Measurements from ENCODE around the gene PRKAA1. TPM values are rescaled to one million over a fixed set of nuclear protein-coding genes. Genes with fewer than 3 reads are reported as not detected.

PRKAA1 gene
- total RNA-seq, 1 experiment from 2014 or later: 28.8 TPM

DNA sequence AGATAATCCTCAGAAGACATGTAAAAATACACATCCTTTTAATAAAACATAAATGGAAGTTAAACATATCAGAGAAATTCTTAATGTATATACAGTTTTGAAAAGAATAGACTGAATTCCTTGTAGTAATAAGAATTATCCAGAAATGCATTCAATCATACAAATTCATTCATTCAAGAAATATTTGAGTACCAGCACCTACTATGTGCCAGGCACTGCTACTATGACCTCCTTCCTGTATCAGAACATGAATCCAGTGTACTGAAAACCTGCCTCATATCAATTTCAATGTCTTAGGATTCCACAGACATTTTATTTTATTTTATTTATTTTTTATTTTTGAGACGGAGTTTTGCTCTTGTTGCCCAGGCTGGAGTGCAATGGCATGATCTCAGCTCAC, 13.3 kb downstream of the PRKAA1 start:
- no peak overlapping the region for H3K27ac Mint-ChIP-seq
- no peaks in the 10 kb centered on the region for H3K23me2 ChIP-seq (ENCODE audit: insufficient read length, low read depth, low read length, poor library complexity, severe bottlenecking)
- no peak overlapping the region for H2AK5ac ChIP-seq (ENCODE audit: insufficient read length, low read length)
- H3K14ac ChIP-seq (ENCODE audit: insufficient read depth, low read length): no peak overlapping the region
- H2BK5ac ChIP-seq (ENCODE audit: insufficient read length, low read length): no peak overlapping the region
- H3T11ph ChIP-seq (ENCODE audit: low read length): no peak overlapping the region
- no peaks in the 10 kb centered on the region; a peak in 1 of 4 replicates for H3K4me1 Mint-ChIP-seq
- peaks cover 41% of the 10 kb centered on the region; the same call in 1 of the 2 replicates for H3K79me2 ChIP-seq (ENCODE audit: insufficient read depth, low read length)
- H3K4me3 Mint-ChIP-seq: no peak overlapping the region
- H3K9me3 Mint-ChIP-seq: peaks cover 3 to 6% of the 10 kb centered on the region in 2 experiments; a peak in 4 of 5 replicates
- H3K9ac ChIP-seq (ENCODE audit: extremely low read depth, insufficient read length, low read length): no peak overlapping the region
- no peak overlapping the region for H3K27ac ChIP-seq (ENCODE audit: insufficient read length, low read depth, low read length)
- no peak overlapping the region for H3K4ac ChIP-seq (ENCODE audit: low read depth, low read length)
- no peak overlapping the region for H2AFZ ChIP-seq (ENCODE audit: low read length)
- H3K27me3 ChIP-seq (ENCODE audit: insufficient read depth, low read length): no peaks in the 10 kb centered on the region
- H2BK20ac ChIP-seq (ENCODE audit: low read depth, low read length, poor library complexity, severe bottlenecking): no peak overlapping the region
- no peak overlapping the region for H3K56ac ChIP-seq (ENCODE audit: insufficient read length, low read depth, low read length)
- peaks cover 3% of the 10 kb centered on the region for H3K79me1 ChIP-seq (ENCODE audit: insufficient read depth, low read depth, low read length, poor library complexity, severe bottlenecking)
- H4K20me1 ChIP-seq (ENCODE audit: control insufficient read depth, insufficient read depth, insufficient read length): no peaks in the 10 kb centered on the region
- no CpG with 5 or more reads among the region's 1 CpG for WGBS (ENCODE audit: extremely low coverage, insufficient read length, low lambda C conversion rate)
- H4K5ac ChIP-seq (ENCODE audit: insufficient read length, low read depth, low read length): no peak overlapping the region
- no peak overlapping the region for H4K91ac ChIP-seq (ENCODE audit: insufficient read length, low read depth, low read length)
- no peak overlapping the region for H3K23ac ChIP-seq (ENCODE audit: insufficient read length, low read depth, low read length)
- H3K4me1 ChIP-seq (ENCODE audit: insufficient read depth, low read length): no peaks in the 10 kb centered on the region
- no peaks in the 10 kb centered on the region for H3K27me3 Mint-ChIP-seq (ENCODE audit: low read depth)
- H2BK15ac ChIP-seq (ENCODE audit: low read depth, low read length): no peak overlapping the region
- H3K4me2 ChIP-seq (ENCODE audit: insufficient read depth, insufficient read length, low read length): no peak overlapping the region
- peaks cover 12 to 22% (median 22%) of the 10 kb centered on the region in 3 experiments for H3K36me3 Mint-ChIP-seq (ENCODE audit: insufficient read depth in 1 of 3, low read depth in 3 of 3)
- no peaks in the 10 kb centered on the region for H3K9me3 ChIP-seq (ENCODE audit: control insufficient read depth, low read depth, low read length)
- no peak for DNase-seq
- TF ChIP-seq, protein P1, sequence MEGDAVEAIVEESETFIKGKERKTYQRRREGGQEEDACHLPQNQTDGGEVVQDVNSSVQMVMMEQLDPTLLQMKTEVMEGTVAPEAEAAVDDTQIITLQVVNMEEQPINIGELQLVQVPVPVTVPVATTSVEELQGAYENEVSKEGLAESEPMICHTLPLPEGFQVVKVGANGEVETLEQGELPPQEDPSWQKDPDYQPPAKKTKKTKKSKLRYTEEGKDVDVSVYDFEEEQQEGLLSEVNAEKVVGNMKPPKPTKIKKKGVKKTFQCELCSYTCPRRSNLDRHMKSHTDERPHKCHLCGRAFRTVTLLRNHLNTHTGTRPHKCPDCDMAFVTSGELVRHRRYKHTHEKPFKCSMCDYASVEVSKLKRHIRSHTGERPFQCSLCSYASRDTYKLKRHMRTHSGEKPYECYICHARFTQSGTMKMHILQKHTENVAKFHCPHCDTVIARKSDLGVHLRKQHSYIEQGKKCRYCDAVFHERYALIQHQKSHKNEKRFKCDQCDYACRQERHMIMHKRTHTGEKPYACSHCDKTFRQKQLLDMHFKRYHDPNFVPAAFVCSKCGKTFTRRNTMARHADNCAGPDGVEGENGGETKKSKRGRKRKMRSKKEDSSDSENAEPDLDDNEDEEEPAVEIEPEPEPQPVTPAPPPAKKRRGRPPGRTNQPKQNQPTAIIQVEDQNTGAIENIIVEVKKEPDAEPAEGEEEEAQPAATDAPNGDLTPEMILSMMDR (conservative IDR thresholded peaks at IDR 0.05): no peak
- no peak overlapping the region for H2BK120ac ChIP-seq (ENCODE audit: low read depth, low read length, poor library complexity, severe bottlenecking)
- no peak overlapping the region for H3K18ac ChIP-seq (ENCODE audit: insufficient read length, low read depth, low read length)
- H2BK12ac ChIP-seq (ENCODE audit: insufficient read length, low read depth, low read length): no peak overlapping the region
- H4K8ac ChIP-seq (replicated peaks; ENCODE audit: insufficient read length, low read depth, low read length): no peak overlapping the region
